H9 (cell line): Measurements from ENCODE around the gene RIIAD1. TPM values are rescaled to one million over a fixed set of nuclear protein-coding genes. Genes with fewer than 3 reads are reported as not detected.

Experiments
- DNase-seq: peaks from one replicate; pipeline ENCODE4 v3.0.0-alpha.2; 2017
- H2AFZ ChIP-seq: one replicate; pipeline ENCODE4 v1.6.1; 2013; ENCODE audit warnings: mild to moderate bottlenecking, low read length, control low read depth, moderate library complexity
- H2AK5ac ChIP-seq: 2 replicates; pipeline ENCODE4 v1.6.1; 2013; ENCODE audit warnings: low read length, control low read depth, mixed read lengths; ENCODE audit not compliant: insufficient read length
- H2BK120ac ChIP-seq: one replicate; pipeline ENCODE4 v1.6.1; 2013; ENCODE audit warnings: low read depth, mild to moderate bottlenecking, low read length, control low read depth, inconsistent platforms; ENCODE audit not compliant: poor library complexity, severe bottlenecking
- H2BK12ac ChIP-seq: 2 replicates; pipeline ENCODE4 v1.6.1; 2013; ENCODE audit warnings: low read length, control low read depth, mixed read lengths, low read depth; ENCODE audit not compliant: insufficient read length
- H2BK15ac ChIP-seq: 2 replicates; pipeline ENCODE4 v1.6.1; 2013; ENCODE audit warnings: low read depth, low read length, control low read depth
- H2BK20ac ChIP-seq: one replicate; pipeline ENCODE4 v1.6.1; 2013; ENCODE audit warnings: low read depth, mild to moderate bottlenecking, low read length, control low read depth, inconsistent platforms; ENCODE audit not compliant: poor library complexity, severe bottlenecking
- H2BK5ac ChIP-seq: 2 replicates; pipeline ENCODE4 v1.6.1; 2013; ENCODE audit warnings: low read length, control low read depth, mixed read lengths; ENCODE audit not compliant: insufficient read length
- H3K14ac ChIP-seq: 2 replicates; pipeline ENCODE4 v1.6.1; 2013; ENCODE audit warnings: low read length, control low read depth; ENCODE audit not compliant: insufficient read depth
- H3K18ac ChIP-seq: 2 replicates; pipeline ENCODE4 v1.6.1; 2013; ENCODE audit warnings: low read depth, mild to moderate bottlenecking, mixed read lengths, low read length, control low read depth; ENCODE audit not compliant: insufficient read length
- H3K23ac ChIP-seq: 2 replicates; pipeline ENCODE4 v1.6.1; 2013; ENCODE audit warnings: low read length, control low read depth, mixed read lengths, low read depth; ENCODE audit not compliant: insufficient read length
- H3K23me2 ChIP-seq: 2 replicates; pipeline ENCODE4 v1.6.1; 2013; ENCODE audit warnings: low read depth, mild to moderate bottlenecking, mixed read lengths, low read length, control low read depth; ENCODE audit not compliant: insufficient read length, poor library complexity, severe bottlenecking
- H3K27ac ChIP-seq: 2 replicates; pipeline ENCODE4 v1.5.1; 2013; ENCODE audit warnings: low read length, control low read depth, mixed read lengths, low read depth; ENCODE audit not compliant: insufficient read length
- H3K27me3 ChIP-seq: 2 replicates; pipeline ENCODE4 v1.6.1; 2013; ENCODE audit warnings: low read length, control low read depth, inconsistent platforms; ENCODE audit not compliant: insufficient read depth
- H3K4ac ChIP-seq: 2 replicates; pipeline ENCODE4 v1.6.1; 2013; ENCODE audit warnings: low read depth, mild to moderate bottlenecking, control low read depth, inconsistent platforms, low read length, moderate library complexity
- H3K4me1 ChIP-seq: 2 replicates; pipeline ENCODE4 v1.6.1; 2013; ENCODE audit warnings: low read length, control low read depth, inconsistent platforms; ENCODE audit not compliant: insufficient read depth
- H3K4me2 ChIP-seq: 2 replicates; pipeline ENCODE4 v1.6.1; 2013; ENCODE audit warnings: low read length, control low read depth, mixed read lengths; ENCODE audit not compliant: insufficient read length, insufficient read depth
- H3K56ac ChIP-seq: 2 replicates; pipeline ENCODE4 v1.6.1; 2013; ENCODE audit warnings: low read depth, mild to moderate bottlenecking, mixed read lengths, low read length, control low read depth; ENCODE audit not compliant: insufficient read length
- H3K79me1 ChIP-seq: 2 replicates; pipeline ENCODE4 v1.6.1; 2013; ENCODE audit warnings: low read depth, mild to moderate bottlenecking, moderate library complexity, low read length, control low read depth, inconsistent platforms; ENCODE audit not compliant: insufficient read depth, poor library complexity, severe bottlenecking
- H3K79me2 ChIP-seq: 2 replicates; pipeline ENCODE4 v1.6.1; 2013; ENCODE audit warnings: low read length, control low read depth, inconsistent platforms; ENCODE audit not compliant: insufficient read depth
- H3K9ac ChIP-seq: 2 replicates; pipeline ENCODE4 v1.6.1; 2013; ENCODE audit warnings: low read length, control low read depth, mixed read lengths; ENCODE audit not compliant: insufficient read length; ENCODE audit errors: extremely low read depth
- H3K9me3 ChIP-seq: one replicate; pipeline ENCODE4 v1.6.1; 2013; ENCODE audit warnings: low read depth, low read length, inconsistent platforms; ENCODE audit not compliant: control insufficient read depth
- H3T11ph ChIP-seq: one replicate; pipeline ENCODE4 v1.6.1; 2013; ENCODE audit warnings: mild to moderate bottlenecking, low read length, control low read depth, inconsistent platforms
- H4K20me1 ChIP-seq: one replicate; pipeline ENCODE4 v1.6.1; 2013; ENCODE audit not compliant: control insufficient read depth, insufficient read length, insufficient read depth
- H4K5ac ChIP-seq: 2 replicates; pipeline ENCODE4 v1.6.1; 2013; ENCODE audit warnings: low read depth, mild to moderate bottlenecking, mixed read lengths, low read length, control low read depth; ENCODE audit not compliant: insufficient read length
- H4K8ac ChIP-seq: replicated peaks from 2 replicates; pipeline ENCODE4 v1.6.1; 2013; ENCODE audit warnings: low read length, control low read depth, mixed read lengths, low read depth; ENCODE audit not compliant: insufficient read length
- H4K91ac ChIP-seq: 2 replicates; pipeline ENCODE4 v1.6.1; 2013; ENCODE audit warnings: low read depth, mild to moderate bottlenecking, moderate library complexity, mixed read lengths, low read length, control low read depth; ENCODE audit not compliant: insufficient read length
- H3K27ac Mint-ChIP-seq, 3 experiments: 2 replicates in 2 of 3; 3 replicates in 1 of 3; pipeline ENCODE4 v1.8.0; 2020 to 2021; ENCODE audit warnings: mixed read lengths in 3 of 3, mild to moderate bottlenecking in 1 of 3, moderate library complexity in 1 of 3
- H3K27me3 Mint-ChIP-seq: 2 replicates; pipeline ENCODE4 v1.8.0; 2021; ENCODE audit warnings: low read depth, mild to moderate bottlenecking, moderate library complexity, mixed read lengths
- H3K36me3 Mint-ChIP-seq, 3 experiments: 2 replicates in 2 of 3; 3 replicates in 1 of 3; pipeline ENCODE4 v1.8.0; 2020 to 2021; ENCODE audit warnings: low read depth in 3 of 3, mixed read lengths in 3 of 3; ENCODE audit not compliant: insufficient read depth in 1 of 3
- H3K4me1 Mint-ChIP-seq, 2 experiments: 2 replicates each; pipeline ENCODE4 v1.8.0; 2020; ENCODE audit warnings: mixed read lengths in 2 of 2
- H3K4me3 Mint-ChIP-seq, 2 experiments: 2 replicates in 1 of 2; 3 replicates in 1 of 2; pipeline ENCODE4 v1.8.0; 2020 to 2021; ENCODE audit warnings: mild to moderate bottlenecking in 2 of 2, mixed read lengths in 2 of 2, moderate library complexity in 1 of 2
- H3K9me3 Mint-ChIP-seq, 2 experiments: 2 replicates in 1 of 2; 3 replicates in 1 of 2; pipeline ENCODE4 v1.8.0; 2020; ENCODE audit warnings: mild to moderate bottlenecking in 2 of 2, mixed read lengths in 2 of 2, moderate library complexity in 1 of 2
- WGBS: extraction: QIAGEN DNeasy Blood & Tissue Kit; methylation state at CpG from one replicate; pipeline ENCODE4 v1.1.7; 2013; ENCODE audit warnings: missing lambda C conversion rate, low lambda C conversion rate, mixed read lengths; ENCODE audit not compliant: insufficient read length; ENCODE audit errors: extremely low coverage; 5-methylcytosine and 5-hydroxymethylcytosine counted together
- total RNA-seq: library from RNA; stranded (reverse); gene quantifications from 2 replicates; pipeline ENCODE4 v1.2.1, GENCODE V29; 2021
- TF ChIP-seq, protein P1 (sequence below): fragments of 200-600 bp; sonication (generic); conservative IDR thresholded peaks from 3 replicates; pipeline ENCODE4 v1.8.0; 2021; ENCODE audit warnings: antibody characterized with exemption, mild to moderate bottlenecking

The RIIAD1 gene
- total RNA-seq, 1 experiment from 2014 or later, result 1.4 TPM

DNA sequence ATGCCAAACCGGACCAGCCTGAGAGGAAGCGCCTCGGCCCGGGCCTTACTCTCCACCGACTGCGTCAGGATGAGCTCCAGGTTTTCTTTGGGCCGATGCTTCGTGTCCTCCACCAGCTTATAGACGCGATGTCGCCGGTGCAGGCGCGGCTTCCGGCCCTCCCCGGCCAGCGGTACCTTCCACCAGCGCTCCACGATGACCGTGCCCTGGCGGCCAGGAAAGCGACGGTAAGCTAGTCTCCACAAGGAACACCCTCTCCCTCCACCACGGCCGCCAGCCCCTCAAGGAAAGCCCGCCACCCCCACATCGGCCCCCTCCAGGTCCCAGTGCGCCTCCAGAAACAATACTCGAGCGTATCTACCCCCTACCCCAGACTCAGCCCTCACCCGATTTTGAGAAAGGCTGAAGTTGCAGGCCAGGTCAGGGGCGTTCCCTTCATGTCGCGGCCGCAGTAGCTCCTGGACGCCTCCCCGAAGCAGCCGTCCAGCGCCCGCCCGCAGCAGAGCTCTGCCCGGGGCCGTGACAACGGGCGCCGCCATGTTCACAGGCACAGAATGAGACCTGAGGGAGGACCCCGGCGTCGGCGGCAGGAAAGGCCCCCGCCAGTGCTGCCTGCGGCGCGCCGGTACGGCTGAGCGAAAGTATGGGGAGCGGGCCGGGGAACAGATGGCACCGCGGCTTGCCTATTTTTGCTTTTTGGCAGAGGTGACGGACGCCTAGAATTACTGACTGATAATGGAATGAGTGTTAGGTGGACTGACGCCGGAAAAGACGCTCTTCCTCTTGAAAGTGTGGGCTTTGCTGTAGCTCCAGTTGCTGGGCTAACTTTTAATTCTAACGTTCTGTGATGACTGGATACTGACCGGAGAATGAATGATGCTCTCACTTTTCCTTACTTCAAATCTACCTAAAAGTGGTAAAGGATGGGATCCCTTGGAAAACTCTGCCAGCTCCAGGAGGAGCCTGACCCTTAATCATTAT is 41.9 kb downstream of the RIIAD1 start, which contains the start of gene MRPL9:
MRPL9 (minus strand) TSS at position 556 of the 981 bp plus-strand sequence; CDS start at position 539, 17 bp downstream.
- Histone ChIP-seq H3K9ac (peak within 1 kb of the TSS; percentile 89), H3K56ac (no peak within 1 kb of the TSS), H2BK15ac (no peak within 1 kb of the TSS), H3K27me3 (no peaks in the 10 kb centered on the region), H2BK12ac (no peak within 1 kb of the TSS), H3K23me2 (peaks cover 9% of the 10 kb centered on the region), H4K8ac (no peak within 1 kb of the TSS), H3K27ac (no peak within 1 kb of the TSS), H3K18ac (peak within 1 kb of the TSS; percentile 90), H4K20me1 (no peaks in the 10 kb centered on the region), H3K9me3 (no peaks in the 10 kb centered on the region), H3K23ac (no peak within 1 kb of the TSS), H2BK5ac (no peak within 1 kb of the TSS), H3K79me1 (no peaks in the 10 kb centered on the region), H3T11ph (no peak within 1 kb of the TSS), H4K5ac (peak within 1 kb of the TSS; percentile 87), H3K4me2 (peak within 1 kb of the TSS; percentile 77), H2BK20ac (no peak within 1 kb of the TSS), H3K4ac (no peak within 1 kb of the TSS), H4K91ac (no peak within 1 kb of the TSS), H2BK120ac (no peak within 1 kb of the TSS), H3K14ac (peak within 1 kb of the TSS; percentile 89), H2AK5ac (no peak within 1 kb of the TSS), H2AFZ (peak within 1 kb of the TSS; percentile 79), H3K79me2 (no peaks in the 10 kb centered on the region), H3K4me1 (no peaks in the 10 kb centered on the region; the same call in none of the 2 replicates)
- no CpG with 5 or more reads among the region's 68 CpGs for WGBS
- TF ChIP-seq, protein P1, sequence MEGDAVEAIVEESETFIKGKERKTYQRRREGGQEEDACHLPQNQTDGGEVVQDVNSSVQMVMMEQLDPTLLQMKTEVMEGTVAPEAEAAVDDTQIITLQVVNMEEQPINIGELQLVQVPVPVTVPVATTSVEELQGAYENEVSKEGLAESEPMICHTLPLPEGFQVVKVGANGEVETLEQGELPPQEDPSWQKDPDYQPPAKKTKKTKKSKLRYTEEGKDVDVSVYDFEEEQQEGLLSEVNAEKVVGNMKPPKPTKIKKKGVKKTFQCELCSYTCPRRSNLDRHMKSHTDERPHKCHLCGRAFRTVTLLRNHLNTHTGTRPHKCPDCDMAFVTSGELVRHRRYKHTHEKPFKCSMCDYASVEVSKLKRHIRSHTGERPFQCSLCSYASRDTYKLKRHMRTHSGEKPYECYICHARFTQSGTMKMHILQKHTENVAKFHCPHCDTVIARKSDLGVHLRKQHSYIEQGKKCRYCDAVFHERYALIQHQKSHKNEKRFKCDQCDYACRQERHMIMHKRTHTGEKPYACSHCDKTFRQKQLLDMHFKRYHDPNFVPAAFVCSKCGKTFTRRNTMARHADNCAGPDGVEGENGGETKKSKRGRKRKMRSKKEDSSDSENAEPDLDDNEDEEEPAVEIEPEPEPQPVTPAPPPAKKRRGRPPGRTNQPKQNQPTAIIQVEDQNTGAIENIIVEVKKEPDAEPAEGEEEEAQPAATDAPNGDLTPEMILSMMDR, result no peak
- Mint-ChIP-seq H3K4me1 (peaks cover 9 to 12% of the 10 kb centered on the region in 2 experiments), H3K9me3 (no peaks in the 10 kb centered on the region), H3K27ac (peak within 1 kb of the TSS; percentile 87 to 98 (median 90)), H3K27me3 (no peaks in the 10 kb centered on the region; the same call in 1 of the 2 replicates), H3K36me3 (peaks cover 22 to 37% (median 33%) of the 10 kb centered on the region in 3 experiments; a peak in 6 of 7 replicates), H3K4me3 (peak within 1 kb of the TSS; percentile 77 to 95)
- DNase-seq, result peak; percentile 82
